SK-N-SH (cell line): ENCODE measurements around the gene BRD7. TPM values are rescaled to one million over a fixed set of nuclear protein-coding genes. Genes with fewer than 3 reads are reported as not detected.

ENCODE experiments used
- CTCF ChIA-PET: fragments of 300-600, 350-600 bp; formaldehyde crosslinking; extraction: SDS; loops from one replicate; lab custom pipeline; 2021; lab: Yijun Ruan, JAX
- POLR2A ChIA-PET: fragments of 350-600 bp; sonication (Branson Sonifier 250); formaldehyde crosslinking; extraction: SDS; loops from one replicate; lab custom pipeline; 2020; ENCODE audit warnings: antibody characterized with exemption, inconsistent platforms; lab: Yijun Ruan, JAX
- DNase-seq: peaks from one replicate; pipeline ENCODE4 v3.0.0; 2012
- H2AFZ ChIP-seq: fragments of 200-600 bp; sonication (generic); 2 replicates; pipeline ENCODE4 v1.8.1; 2016; ENCODE audit warnings: antibody characterized with exemption, mild to moderate bottlenecking, low read depth
- H3F3A ChIP-seq: fragments of 200-600 bp; sonication (generic); replicated peaks from 2 replicates; pipeline ENCODE3; 2016; ENCODE audit warnings: antibody characterized with exemption, mild to moderate bottlenecking; ENCODE audit not compliant: insufficient read depth
- H3K27ac ChIP-seq, 2 experiments: fragments of 200-500 bp in 1 of 2; fragments of 200-600 bp in 1 of 2; sonication (Bioruptor generic) in 1 of 2; sonication (generic), shearing (Covaris generic) in 1 of 2; 2 replicates each; pipeline versions ENCODE4 v1.5.1 to v1.6.1; 2014 to 2016; ENCODE audit warnings: low read depth in 2 of 2, inconsistent platforms in 1 of 2, low read length in 1 of 2, mild to moderate bottlenecking in 1 of 2, mixed read lengths in 1 of 2
- H3K27me3 ChIP-seq: fragments of 200-600 bp; sonication (generic), shearing (Covaris generic); 2 replicates; pipeline ENCODE4 v1.6.1; 2016; ENCODE audit warnings: mixed run types; ENCODE audit not compliant: insufficient read depth
- H3K36me3 ChIP-seq, 2 experiments: fragments of 200-500 bp in 1 of 2; fragments of 200-600 bp in 1 of 2; sonication (Bioruptor generic) in 1 of 2; sonication (generic) in 1 of 2; replicated peaks in 1 of 2; 2 replicates each; pipeline versions ENCODE3 to v1.5.1; 2014 to 2016; ENCODE audit warnings: low read length in 1 of 2, mild to moderate bottlenecking in 1 of 2; ENCODE audit not compliant: insufficient read depth in 2 of 2, control insufficient read depth in 1 of 2
- H3K4me1 ChIP-seq, 2 experiments: fragments of 200-500 bp in 1 of 2; fragments of 200-600 bp in 1 of 2; sonication (Bioruptor generic) in 1 of 2; sonication (generic), shearing (Covaris generic) in 1 of 2; 2 replicates each; pipeline versions ENCODE4 v1.5.1 to v1.6.1; 2014 to 2016; ENCODE audit warnings: low read depth in 1 of 2, low read length in 1 of 2, mixed run types in 1 of 2; ENCODE audit not compliant: insufficient read depth in 2 of 2, control insufficient read depth in 1 of 2
- H3K4me2 ChIP-seq: fragments of 200-600 bp; sonication (generic), shearing (Covaris generic); 2 replicates; pipeline ENCODE4 v1.6.1; 2017; ENCODE audit warnings: mixed run types
- H3K4me3 ChIP-seq, 2 experiments: fragments of 200-500 bp in 1 of 2; fragments of 200-600 bp in 1 of 2; sonication (Bioruptor generic) in 1 of 2; sonication (generic), shearing (Covaris generic) in 1 of 2; 2 replicates each; pipeline versions ENCODE4 v1.5.1 to v1.8.1; 2014 to 2016; ENCODE audit warnings: low read depth in 2 of 2, inconsistent platforms in 1 of 2, low read length in 1 of 2, mild to moderate bottlenecking in 1 of 2, mixed read lengths in 1 of 2, moderate library complexity in 1 of 2
- H3K79me2 ChIP-seq: fragments of 200-600 bp; sonication (generic); 2 replicates; pipeline ENCODE4 v1.8.1; 2017; ENCODE audit warnings: mild to moderate bottlenecking; ENCODE audit not compliant: insufficient read depth
- H3K9ac ChIP-seq: fragments of 200-600 bp; sonication (generic); 2 replicates; pipeline ENCODE4 v1.6.1; 2017; ENCODE audit warnings: mixed run types
- H3K9me2 ChIP-seq: fragments of 200-600 bp; sonication (generic); 2 replicates; pipeline ENCODE4 v1.6.1; 2017; ENCODE audit warnings: mixed run types
- H3K9me3 ChIP-seq: fragments of 200-600 bp; sonication (generic); 2 replicates; pipeline ENCODE4 v1.6.1; 2017; ENCODE audit warnings: mixed run types, mild to moderate bottlenecking, moderate library complexity
- H4K20me1 ChIP-seq: fragments of 200-600 bp; sonication (generic); 2 replicates; pipeline ENCODE4 v1.6.1; 2017; ENCODE audit warnings: mild to moderate bottlenecking, mixed run types; ENCODE audit not compliant: insufficient read depth
- CHD2 ChIP-seq: fragments of 150-350 bp; IDR thresholded peaks from 2 replicates; pipeline ENCODE4 v1.6.1; 2018; ENCODE audit warnings: low read length; ENCODE audit not compliant: partially characterized antibody
- CTCF ChIP-seq: fragments of 200-600 bp; sonication (generic); IDR thresholded peaks from 2 replicates; pipeline ENCODE4 v1.6.1; 2017; ENCODE audit warnings: antibody characterized with exemption, mild to moderate bottlenecking, moderate library complexity
- GATA2 ChIP-seq: sonication (generic); formaldehyde crosslinking; IDR thresholded peaks from 2 replicates; pipeline ENCODE4 v1.5.0; 2020; ENCODE audit warnings: mild to moderate bottlenecking, missing genetic modification reagents
- IRF3 ChIP-seq: fragments of 150-350 bp; IDR thresholded peaks from 2 replicates; pipeline ENCODE4 v1.6.1; 2016; ENCODE audit warnings: mild to moderate bottlenecking, low read depth, low read length
- MXI1 ChIP-seq: IDR thresholded peaks from 2 replicates; pipeline ENCODE4 v1.6.1; 2012; ENCODE audit warnings: mild to moderate bottlenecking, low read depth, low read length, improper control_type of control experiment
- NRF1 ChIP-seq: IDR thresholded peaks from 2 replicates; pipeline ENCODE4 v1.6.1; 2012; ENCODE audit warnings: low read depth, mild to moderate bottlenecking, low read length
- PBX3 ChIP-seq: IDR thresholded peaks from 2 replicates; pipeline ENCODE4; 2012
- POLR2AphosphoS5 ChIP-seq: IDR thresholded peaks from 2 replicates; pipeline ENCODE4 v1.6.1; 2012; ENCODE audit warnings: low read depth, low read length
- RAD21 ChIP-seq: IDR thresholded peaks from 2 replicates; pipeline ENCODE4 v1.6.1; 2012; ENCODE audit warnings: mild to moderate bottlenecking, low read length
- RXRA ChIP-seq: IDR thresholded peaks from 2 replicates; pipeline ENCODE4 v1.4.0; 2012; ENCODE audit warnings: low read depth, mild to moderate bottlenecking, borderline replicate concordance
- SMC3 ChIP-seq: IDR thresholded peaks from 2 replicates; pipeline ENCODE4 v1.6.1; 2012; ENCODE audit warnings: low read depth, low read length, improper control_type of control experiment
- TAF1 ChIP-seq: IDR thresholded peaks from 2 replicates; pipeline ENCODE4 v1.6.1; 2012; ENCODE audit warnings: low read depth, mild to moderate bottlenecking, low read length, moderate library complexity, borderline replicate concordance
- TCF12 ChIP-seq: IDR thresholded peaks from 2 replicates; pipeline ENCODE4 v1.4.0; 2012
- TEAD4 ChIP-seq: IDR thresholded peaks from 2 replicates; pipeline ENCODE4 v1.4.0; 2012; ENCODE audit warnings: mild to moderate bottlenecking, borderline replicate concordance; ENCODE audit not compliant: insufficient read depth
- YY1 ChIP-seq: IDR thresholded peaks from 2 replicates; pipeline ENCODE4 v1.4.0; 2012; ENCODE audit warnings: low read depth, mild to moderate bottlenecking
- ZBTB33 ChIP-seq: IDR thresholded peaks from 2 replicates; pipeline ENCODE4 v1.4.0; 2012; ENCODE audit warnings: low read depth, borderline replicate concordance
- WGBS: methylation state at CpG from one replicate; pipeline ENCODE4 v1.1.6; 2017; ENCODE audit warnings: low lambda C conversion rate; 5-methylcytosine and 5-hydroxymethylcytosine counted together
- polyA plus RNA-seq, 3 experiments: library from polyadenylated mRNA; depleted of rRNA; stranded (reverse); fragments of >200 nt; gene quantifications; 2 replicates each; pipeline ENCODE4 v1.2.3, GENCODE V29; 2012

BRD7 gene
- polyA plus RNA-seq, 1 of the 3 experiments (the other 2 are of a cell fraction) = 32.9 TPM

GRCh38 chr16:50270510-50271147 lies 98.2 kb downstream of the BRD7 start:
- no peaks in the 10 kb centered on the region for H3K36me3 ChIP-seq
- H4K20me1 ChIP-seq = no peaks in the 10 kb centered on the region
- no peaks in the 10 kb centered on the region for H3K9me2 ChIP-seq
- ChIA-PET CTCF (interaction anchor here (1.1 to 2.0 kb wide), 3 partner anchors 23 to 60 kb away, joined by 3 to 6 read pairs (median 4); no protein-coding TSS in a partner anchor), POLR2A (interaction anchor here (1.5 kb wide), 1 partner anchor 27 kb away, joined by 3 read pairs; no protein-coding TSS in a partner anchor)
- peaks cover 17% of the 10 kb centered on the region for H3K79me2 ChIP-seq
- no peak overlapping the region for H3K27ac ChIP-seq
- H3K4me3 ChIP-seq = no peak overlapping the region
- no peak overlapping the region for H3K9ac ChIP-seq
- no peak overlapping the region for H2AFZ ChIP-seq
- H3K4me1 ChIP-seq = peaks cover 17 to 40% of the 10 kb centered on the region in 2 experiments; a peak in 3 of 4 replicates
- no peaks in the 10 kb centered on the region for H3K27me3 ChIP-seq
- no peak for DNase-seq
- 94% methylated on average over 12 of the region's 13 CpGs for WGBS
- TF ChIP-seq POLR2AphosphoS5 (no peak), GATA2 (CRISPR knock-in tag) (no peak), CTCF (no peak), TCF12 (no peak), NRF1 (no peak), YY1 (no peak), PBX3 (no peak), RXRA (no peak)
- TF ChIP-seq, all 33 proteins: peak for 0
- Histone ChIP-seq H3K4me2 (no peak overlapping the region), H3F3A (no peaks in the 10 kb centered on the region), H3K9me3 (no peaks in the 10 kb centered on the region)

GRCh38 chr16:50269769-50270509 lies 98.8 kb downstream of the BRD7 start:
- Histone ChIP-seq H2AFZ (no peak overlapping the region), H3K4me1 (peaks cover 18 to 46% of the 10 kb centered on the region in 2 experiments; a peak in 3 of 4 replicates), H3K9me2 (no peaks in the 10 kb centered on the region), H3K27me3 (no peaks in the 10 kb centered on the region), H3K27ac (no peak overlapping the region), H3K4me2 (no peak overlapping the region), H3K9me3 (no peaks in the 10 kb centered on the region), H3K36me3 (no peaks in the 10 kb centered on the region), H3K9ac (no peak overlapping the region), H3K4me3 (no peak overlapping the region), H4K20me1 (no peaks in the 10 kb centered on the region), H3K79me2 (peaks cover 17% of the 10 kb centered on the region), H3F3A (no peaks in the 10 kb centered on the region)
- DNase-seq = peak; percentile 39
- POLR2A ChIA-PET = interaction anchor here (1.5 kb wide), 1 partner anchor 28 kb away, joined by 3 read pairs; no protein-coding TSS in a partner anchor
- CTCF ChIA-PET = interaction anchor here (1.3 to 2.0 kb wide), 2 partner anchors 44 to 59 kb away, joined by 3 to 6 read pairs; no protein-coding TSS in a partner anchor
- WGBS = 84% methylated on average over 9 of the region's 12 CpGs
- no peak for TF ChIP-seq SMC3
- no peak for TF ChIP-seq ZBTB33
- no peak for TF ChIP-seq RAD21
- TF ChIP-seq TEAD4 = no peak
- no peak for TF ChIP-seq IRF3
- TF ChIP-seq YY1 = no peak
- TF ChIP-seq POLR2AphosphoS5 = no peak
- TF ChIP-seq TCF12 = no peak
- no peak for TF ChIP-seq MXI1
- no peak for TF ChIP-seq TAF1
- TF ChIP-seq CHD2 = no peak
